ENCODE results near the gene TRAPPC10.
"Not testable (repeated sequence)": the region's sequence is repeated elsewhere in the genome, so short reads cannot be mapped to it uniquely, and the experiment has no call there.

DNA sequence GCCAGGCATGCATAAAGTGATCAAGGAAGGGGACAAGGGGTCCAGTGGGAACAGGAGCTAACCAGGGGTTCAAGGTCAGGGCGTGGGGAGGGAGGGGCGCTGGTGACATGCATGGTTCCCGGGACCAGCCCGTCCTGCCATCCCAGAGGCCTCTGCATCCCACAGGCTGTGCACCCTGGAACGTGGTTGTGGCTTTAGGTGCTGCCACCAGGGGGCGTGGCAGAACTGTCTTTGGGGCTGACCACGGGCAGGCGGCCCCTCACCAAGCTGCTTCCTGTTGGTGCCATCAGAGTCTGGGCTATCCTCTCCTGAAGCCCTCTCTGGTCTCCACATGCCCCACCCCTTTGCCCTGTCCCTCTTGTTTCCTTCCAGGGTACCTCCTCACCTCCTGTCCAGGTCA is 135.0 kb downstream of the TRAPPC10 start:
- TF ChIP-seq, protein P1, sequence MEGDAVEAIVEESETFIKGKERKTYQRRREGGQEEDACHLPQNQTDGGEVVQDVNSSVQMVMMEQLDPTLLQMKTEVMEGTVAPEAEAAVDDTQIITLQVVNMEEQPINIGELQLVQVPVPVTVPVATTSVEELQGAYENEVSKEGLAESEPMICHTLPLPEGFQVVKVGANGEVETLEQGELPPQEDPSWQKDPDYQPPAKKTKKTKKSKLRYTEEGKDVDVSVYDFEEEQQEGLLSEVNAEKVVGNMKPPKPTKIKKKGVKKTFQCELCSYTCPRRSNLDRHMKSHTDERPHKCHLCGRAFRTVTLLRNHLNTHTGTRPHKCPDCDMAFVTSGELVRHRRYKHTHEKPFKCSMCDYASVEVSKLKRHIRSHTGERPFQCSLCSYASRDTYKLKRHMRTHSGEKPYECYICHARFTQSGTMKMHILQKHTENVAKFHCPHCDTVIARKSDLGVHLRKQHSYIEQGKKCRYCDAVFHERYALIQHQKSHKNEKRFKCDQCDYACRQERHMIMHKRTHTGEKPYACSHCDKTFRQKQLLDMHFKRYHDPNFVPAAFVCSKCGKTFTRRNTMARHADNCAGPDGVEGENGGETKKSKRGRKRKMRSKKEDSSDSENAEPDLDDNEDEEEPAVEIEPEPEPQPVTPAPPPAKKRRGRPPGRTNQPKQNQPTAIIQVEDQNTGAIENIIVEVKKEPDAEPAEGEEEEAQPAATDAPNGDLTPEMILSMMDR (IDR thresholded peaks at IDR 0.05 in 8 of 11, conservative IDR thresholded peaks at IDR 0.05 in 3 of 11) = not testable (repeated sequence)
- not testable (repeated sequence) for TF ChIP-seq POLR2AphosphoS5, POLR2A (IDR thresholded peaks at IDR 0.05)

Data from spleen (tissue), 7 donors.